Right lobe of liver (tissue), 6 donors: ENCODE results near the gene DSCAM. TPM values are rescaled to one million over a fixed set of nuclear protein-coding genes. Genes with fewer than 3 reads are reported as not detected.

Experiments used
- ATAC-seq, 4 donors: fragments of 200-7000 bp; cut with Tn5 transposase; one replicate each; pipeline ENCODE4 v1.9.1; 2020; ENCODE audit warnings: mild to moderate bottlenecking in 4 of 4, moderate library complexity in 4 of 4
- DNase-seq, 3 donors: peaks; one replicate each; pipeline ENCODE4 v3.0.0-alpha.2; 2020
- H3K27ac ChIP-seq, 3 donors: fragments of 200-600 bp; one replicate each; pipeline ENCODE4 v1.8.0; 2022
- H3K27me3 ChIP-seq, 2 donors: fragments of 200-600 bp; one replicate each; pipeline ENCODE4 v1.8.0; 2022
- H3K36me3 ChIP-seq, 4 donors: fragments of 200-600 bp; sonication (generic) in 1 of 4; one replicate each; pipeline versions ENCODE4 v1.5.1 to v1.8.0; 2017 to 2022; ENCODE audit warnings: control low read depth in 1 of 4
- H3K4me1 ChIP-seq, 4 donors: fragments of 200-600 bp; sonication (generic) in 1 of 4; one replicate each; pipeline versions ENCODE4 v1.5.1 to v1.8.0; 2017 to 2022; ENCODE audit warnings: control low read depth in 1 of 4
- H3K4me3 ChIP-seq, 3 donors: fragments of 200-600 bp; one replicate each; pipeline ENCODE4 v1.8.0; 2022
- H3K9me3 ChIP-seq, 4 donors: fragments of 200-600 bp; sonication (generic) in 1 of 4; one replicate each; pipeline versions ENCODE4 v1.5.1 to v1.8.0; 2017 to 2022; ENCODE audit warnings: control low read depth in 1 of 4
- CTCF ChIP-seq, 4 donors: fragments of 200-600 bp in 3 of 4; fragments of 450-650 bp in 1 of 4; IDR thresholded peaks; one replicate each; pipeline versions ENCODE4 v1.5.1 to v1.8.0; 2016 to 2022; ENCODE audit warnings: antibody characterized with exemption in 4 of 4, mild to moderate bottlenecking in 2 of 4
- POLR2A ChIP-seq: fragments of 450-650 bp; IDR thresholded peaks from one replicate; pipeline ENCODE4 v1.6.1; 2017; ENCODE audit warnings: antibody characterized with exemption, mild to moderate bottlenecking
- WGBS: methylation state at CpG from one replicate; pipeline ENCODE4 v1.1.6; 2018; ENCODE audit warnings: low coverage, low lambda C conversion rate; ENCODE audit not compliant: insufficient coverage; ENCODE audit errors: missing lambda C conversion rate; 5-methylcytosine and 5-hydroxymethylcytosine counted together
- intact Hi-C, 2 donors: fragments of 100-400 bp; cut with DNase I; formaldehyde crosslinking; loops; one replicate each; pipeline versions ENCODE4 v1.11.2 to v1.14.1; 2022
- total RNA-seq, 6 experiments: library from RNA; depleted of rRNA in 2 of 6; stranded (reverse); fragments of >200 nt in 2 of 6; fragmentation: NEBNext Ultra II Directional in 3 of 6; extraction: Animal tissue kit (Norgen Biotek cat#: 25700) in 3 of 6; gene quantifications; one replicate each; pipeline versions ENCODE4 v1.1.0 to v1.2.4, GENCODE V29; 2016 to 2023
- donor health status: DM: no; HTN: yes; CAD: no.
- donor health status: DM: no; HTN: no; CAD: no.
- donor health status: DM: no; HTN: no; CAD: no.
- donor health status: DM: no; HTN: yes; CAD: no.
- donor health status: DM: no; HTN: yes; CAD: no.

DSCAM gene
- total RNA-seq, 6 experiments from 2014 or later: 0.04 to 0.16 (median 0.06) TPM; not detected in 2

GRCh38 chr21:40717028-40717427 lies 129.9 kb downstream of the DSCAM start:
- Histone ChIP-seq H3K4me3 (no peak overlapping the region), H3K27ac (no peak overlapping the region), H3K4me1 (no peaks in the 10 kb centered on the region), H3K27me3 (no peaks in the 10 kb centered on the region), H3K36me3 (no peaks in the 10 kb centered on the region), H3K9me3 (no peaks in the 10 kb centered on the region)
- TF ChIP-seq POLR2A (no peak), CTCF (IDR thresholded peaks at IDR 0.05) (no peak)
- ATAC-seq (no peak), DNase-seq (no peak)
- WGBS: 49% methylated on average over 3 of the region's 3 CpGs
- intact Hi-C loops: no loop called here

DNA sequence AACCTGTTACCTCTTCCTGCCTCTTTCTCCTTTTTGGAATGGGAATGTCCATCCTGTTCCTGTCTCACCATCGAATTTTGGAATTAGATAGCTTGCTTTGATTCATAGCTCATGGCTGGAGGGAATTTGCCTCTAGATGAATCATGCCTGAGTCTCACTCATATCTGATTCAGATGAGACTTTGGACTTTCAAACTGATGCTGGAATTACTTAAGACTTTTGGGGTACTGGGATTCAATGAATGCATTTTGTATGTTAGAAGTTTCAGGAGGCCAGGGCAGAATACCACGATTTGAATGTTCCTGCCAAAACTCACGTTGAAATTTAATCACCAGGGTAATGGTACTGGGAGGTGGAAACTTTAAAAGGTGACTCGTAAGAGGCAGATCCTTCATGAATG lies 132.4 kb downstream of the DSCAM start:
- TF ChIP-seq POLR2A (no peak), CTCF (IDR thresholded peaks at IDR 0.05) (no peak)
- no peak overlapping the region for H3K27ac ChIP-seq
- DNase-seq: no peak
- no peak overlapping the region for H3K4me3 ChIP-seq
- no peaks in the 10 kb centered on the region for H3K27me3 ChIP-seq
- H3K4me1 ChIP-seq: no peaks in the 10 kb centered on the region
- H3K9me3 ChIP-seq: no peaks in the 10 kb centered on the region
- H3K36me3 ChIP-seq: no peaks in the 10 kb centered on the region
- intact Hi-C loops: no loop called here
- ATAC-seq: no peak
- 52% methylated on average over 4 of the region's 4 CpGs for WGBS

- Histone ChIP-seq H3K9me3 (no peaks in the 10 kb centered on the region), H3K27ac (no peak overlapping the region), H3K4me3 (no peak overlapping the region), H3K27me3 (peaks cover 0 to 3% of the 10 kb centered on the region in 2 donors), H3K36me3 (no peaks in the 10 kb centered on the region), H3K4me1 (no peaks in the 10 kb centered on the region)
- ATAC-seq: no peak
- TF ChIP-seq CTCF (IDR thresholded peaks at IDR 0.05) (no peak), POLR2A (no peak)
- DNase-seq: no peak
- intact Hi-C loops: no loop called here
Observed at GRCh38 chr21:40707656-40708244, 139.2 kb downstream of the DSCAM start.

- intact Hi-C loops: no loop called here
- Histone ChIP-seq H3K9me3 (no peaks in the 10 kb centered on the region), H3K4me3 (no peak overlapping the region), H3K27me3 (peaks cover 0 to 3% of the 10 kb centered on the region in 2 donors), H3K4me1 (no peaks in the 10 kb centered on the region), H3K27ac (no peak overlapping the region), H3K36me3 (no peaks in the 10 kb centered on the region)
- 48% methylated on average over 4 of the region's 4 CpGs for WGBS
- DNase-seq (no peak), ATAC-seq (no peak)
- no peak for TF ChIP-seq CTCF (IDR thresholded peaks at IDR 0.05)
- no peak for TF ChIP-seq POLR2A
Observed at GRCh38 chr21:40706806-40707655, 139.9 kb downstream of the DSCAM start.
